Fibroblast of lung (primary cell): ENCODE measurements around the gene TGFB3. TPM values are rescaled to one million over a fixed set of nuclear protein-coding genes. Genes with fewer than 3 reads are reported as not detected.

ENCODE experiments used
- DNase-seq, 2 donors: peaks; one replicate each; pipeline versions ENCODE4 v3.0.0 to v3.0.0-alpha.2; 2010; ENCODE audit warnings: low read depth in 2 of 2
- H2AFZ ChIP-seq: 2 replicates; pipeline ENCODE4 v1.5.1; 2012; ENCODE audit warnings: low read length, control low read depth, inconsistent platforms
- H3K27ac ChIP-seq: 2 replicates; pipeline ENCODE4 v1.5.1; 2011; ENCODE audit warnings: low read length, control low read depth; ENCODE audit not compliant: insufficient read depth
- H3K27me3 ChIP-seq: 2 replicates; pipeline ENCODE4 v1.5.1; 2011; ENCODE audit warnings: mild to moderate bottlenecking, low read length; ENCODE audit not compliant: control insufficient read depth, insufficient read depth
- H3K36me3 ChIP-seq: 2 replicates; pipeline ENCODE4 v1.5.1; 2011; ENCODE audit warnings: low read length; ENCODE audit not compliant: control insufficient read depth, insufficient read depth
- H3K4me1 ChIP-seq: 2 replicates; pipeline ENCODE4 v1.5.1; 2011; ENCODE audit warnings: low read length; ENCODE audit not compliant: control insufficient read depth, insufficient read depth; ENCODE audit errors: extremely low read depth
- H3K4me2 ChIP-seq: 2 replicates; pipeline ENCODE4 v1.5.1; 2011; ENCODE audit warnings: low read length, control low read depth; ENCODE audit not compliant: insufficient read depth; ENCODE audit errors: extremely low read depth
- H3K4me3 ChIP-seq, 4 experiments: fragments of 200-600 bp in 1 of 4; sonication (generic) in 1 of 4; replicated peaks in 1 of 4; 2 replicates each; pipeline ENCODE4 v1.5.1; 2011 to 2016; ENCODE audit warnings: low read length in 4 of 4, low read depth in 3 of 4, mild to moderate bottlenecking in 3 of 4, control low read depth in 2 of 4, inconsistent platforms in 1 of 4, mixed read lengths in 1 of 4; ENCODE audit not compliant: insufficient read depth in 1 of 4; ENCODE audit errors: control extremely low read depth in 1 of 4
- H3K79me2 ChIP-seq: 2 replicates; pipeline ENCODE4 v1.5.1; 2012; ENCODE audit warnings: mild to moderate bottlenecking, low read length, inconsistent platforms; ENCODE audit not compliant: control insufficient read depth, insufficient read depth
- H3K9ac ChIP-seq: 2 replicates; pipeline ENCODE4 v1.5.1; 2011; ENCODE audit warnings: mild to moderate bottlenecking, low read length, control low read depth; ENCODE audit not compliant: insufficient read depth
- H3K9me3 ChIP-seq: 2 replicates; pipeline ENCODE4 v1.5.1; 2012; ENCODE audit warnings: low read depth, low read length; ENCODE audit not compliant: control insufficient read depth, insufficient read depth
- H4K20me1 ChIP-seq: 2 replicates; pipeline ENCODE4 v1.5.1; 2011; ENCODE audit warnings: low read length; ENCODE audit not compliant: control insufficient read depth, insufficient read depth; ENCODE audit errors: extremely low read depth
- EZH2 ChIP-seq: IDR thresholded peaks from 2 replicates; pipeline ENCODE4 v1.5.1; 2012; ENCODE audit warnings: low read length, control low read depth, mild to moderate bottlenecking; ENCODE audit errors: missing control alignments
- polyA plus RNA-seq, 2 donors: library from polyadenylated mRNA; depleted of rRNA in 1 of 2; stranded (reverse) in 1 of 2; unstranded in 1 of 2; fragments of >200 nt; gene quantifications; 2 replicates each; pipeline ENCODE4 v1.2.1, GENCODE V29; 2011 to 2012; ENCODE audit warnings: missing spikeins in 1 of 2
- total RNA-seq: library from RNA; depleted of rRNA; stranded (reverse); fragments of >200 nt; gene quantifications from 2 replicates; pipeline ENCODE4 v1.2.1, GENCODE V29; 2014
- TF ChIP-seq, protein P1 (sequence below), 2 donors: IDR thresholded peaks in 1 of 2; conservative IDR thresholded peaks in 1 of 2; 1 replicate in 1 of 2; 2 replicates in 1 of 2; pipeline ENCODE4 v1.5.1; 2011 to 2012; ENCODE audit warnings: low read length in 2 of 2, control low read depth in 1 of 2, inconsistent platforms in 1 of 2, low read depth in 1 of 2, mild to moderate bottlenecking in 1 of 2

Gene TGFB3
- total and polyA plus RNA-seq, 2 donors (not counting 1 experiment from before 2014, with no cell fraction given): 5.9 to 30.8 TPM

DNA sequence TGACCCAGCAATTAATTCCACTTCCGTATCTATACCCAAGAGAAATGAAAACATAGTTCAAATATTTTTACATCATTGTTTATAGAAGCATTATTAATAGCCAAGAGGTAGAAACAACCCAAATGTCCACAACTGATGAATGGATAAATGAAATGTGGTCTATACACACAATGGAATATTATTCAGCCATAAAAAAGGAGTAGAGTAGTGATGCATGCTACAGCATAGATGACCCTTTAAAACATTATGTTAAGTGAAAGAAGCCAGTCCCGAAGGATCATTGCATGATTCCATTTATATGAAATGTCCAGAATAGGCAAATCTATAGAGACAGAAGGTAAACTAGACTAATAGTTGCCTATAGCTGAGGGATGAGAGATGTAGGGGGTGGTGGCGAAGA, 29.3 kb downstream of the TGFB3 start:
- H3K27ac ChIP-seq: no peak overlapping the region
- no peak overlapping the region for H3K9ac ChIP-seq
- no peak for TF ChIP-seq EZH2
- TF ChIP-seq, protein P1, sequence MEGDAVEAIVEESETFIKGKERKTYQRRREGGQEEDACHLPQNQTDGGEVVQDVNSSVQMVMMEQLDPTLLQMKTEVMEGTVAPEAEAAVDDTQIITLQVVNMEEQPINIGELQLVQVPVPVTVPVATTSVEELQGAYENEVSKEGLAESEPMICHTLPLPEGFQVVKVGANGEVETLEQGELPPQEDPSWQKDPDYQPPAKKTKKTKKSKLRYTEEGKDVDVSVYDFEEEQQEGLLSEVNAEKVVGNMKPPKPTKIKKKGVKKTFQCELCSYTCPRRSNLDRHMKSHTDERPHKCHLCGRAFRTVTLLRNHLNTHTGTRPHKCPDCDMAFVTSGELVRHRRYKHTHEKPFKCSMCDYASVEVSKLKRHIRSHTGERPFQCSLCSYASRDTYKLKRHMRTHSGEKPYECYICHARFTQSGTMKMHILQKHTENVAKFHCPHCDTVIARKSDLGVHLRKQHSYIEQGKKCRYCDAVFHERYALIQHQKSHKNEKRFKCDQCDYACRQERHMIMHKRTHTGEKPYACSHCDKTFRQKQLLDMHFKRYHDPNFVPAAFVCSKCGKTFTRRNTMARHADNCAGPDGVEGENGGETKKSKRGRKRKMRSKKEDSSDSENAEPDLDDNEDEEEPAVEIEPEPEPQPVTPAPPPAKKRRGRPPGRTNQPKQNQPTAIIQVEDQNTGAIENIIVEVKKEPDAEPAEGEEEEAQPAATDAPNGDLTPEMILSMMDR (conservative IDR thresholded peaks at IDR 0.05 in 1 of 2, IDR thresholded peaks at IDR 0.05 in 1 of 2; ENCODE audit: low read depth in 1 of 2, low read length in 2 of 2): no peak
- H3K4me3 ChIP-seq: no peak overlapping the region
- no peaks in the 10 kb centered on the region for H3K36me3 ChIP-seq
- no peaks in the 10 kb centered on the region for H4K20me1 ChIP-seq
- H3K79me2 ChIP-seq: no peaks in the 10 kb centered on the region
- H3K4me2 ChIP-seq: no peak overlapping the region
- H3K4me1 ChIP-seq: no peaks in the 10 kb centered on the region
- H3K9me3 ChIP-seq: no peaks in the 10 kb centered on the region
- H2AFZ ChIP-seq: no peak overlapping the region
- H3K27me3 ChIP-seq: no peaks in the 10 kb centered on the region
- DNase-seq: no peak

DNA sequence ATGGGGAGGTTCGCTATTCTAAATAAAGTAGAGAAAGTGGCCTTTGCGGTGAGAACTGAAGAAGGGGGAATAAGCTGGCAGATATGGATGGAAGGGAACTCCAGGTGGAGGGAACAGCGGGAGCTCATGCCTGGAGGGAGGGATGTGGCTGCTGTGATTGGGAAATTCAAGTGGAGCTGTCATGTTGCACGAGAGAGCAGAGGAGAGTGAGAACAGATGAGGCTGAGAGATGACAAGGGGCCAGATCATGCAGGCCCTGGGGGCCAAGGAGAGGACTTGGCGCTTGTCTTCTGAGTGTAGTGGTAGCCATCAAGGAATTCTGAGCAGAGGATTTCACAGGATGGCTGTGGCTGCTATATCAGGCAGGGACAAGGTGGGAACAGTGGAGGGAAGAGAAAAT, 35.0 kb downstream of the TGFB3 start:
- Histone ChIP-seq H3K9ac (no peak overlapping the region), H3K4me2 (no peak overlapping the region), H3K4me1 (no peaks in the 10 kb centered on the region), H3K27me3 (no peaks in the 10 kb centered on the region), H3K36me3 (no peaks in the 10 kb centered on the region), H3K27ac (no peak overlapping the region), H4K20me1 (no peaks in the 10 kb centered on the region), H3K9me3 (no peaks in the 10 kb centered on the region), H3K79me2 (no peaks in the 10 kb centered on the region), H2AFZ (no peak overlapping the region), H3K4me3 (no peak overlapping the region)
- no peak for DNase-seq
- TF ChIP-seq EZH2: no peak
- TF ChIP-seq, protein P1 (conservative IDR thresholded peaks at IDR 0.05 in 1 of 2, IDR thresholded peaks at IDR 0.05 in 1 of 2; ENCODE audit: low read depth in 1 of 2, low read length in 2 of 2): no peak

DNA sequence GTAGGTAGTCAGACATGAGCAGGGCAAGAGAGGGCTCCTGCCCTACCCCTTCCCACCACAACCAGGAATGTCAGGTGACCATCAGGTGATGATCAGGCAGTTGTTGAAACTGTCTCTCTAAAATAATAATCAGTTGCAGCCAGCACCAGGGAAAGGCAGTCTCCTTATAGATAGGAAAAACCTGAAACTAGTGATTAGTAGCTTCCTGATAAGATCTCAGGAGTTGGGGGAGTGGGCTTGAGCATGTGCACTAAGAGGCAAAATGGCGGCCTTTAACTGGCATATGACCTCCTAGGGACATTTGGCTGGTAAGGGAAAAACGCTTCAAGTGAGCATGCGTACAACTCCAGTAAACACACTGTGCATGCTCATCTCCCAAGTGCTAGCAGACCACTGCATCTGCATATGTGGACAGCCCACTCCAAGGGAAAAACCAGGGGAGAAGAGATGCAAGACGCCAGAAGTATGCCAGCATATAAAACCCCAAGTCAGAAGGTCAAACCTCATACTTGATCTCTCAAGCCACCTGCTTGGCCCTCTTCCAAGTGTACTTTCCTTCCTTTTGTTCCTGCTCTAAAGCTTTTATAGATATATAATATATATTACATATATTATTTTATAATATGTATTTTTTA, 37.1 kb downstream of the TGFB3 start:
- Histone ChIP-seq H3K36me3 (no peaks in the 10 kb centered on the region), H3K9me3 (no peaks in the 10 kb centered on the region), H4K20me1 (no peaks in the 10 kb centered on the region), H3K4me2 (no peak overlapping the region), H3K79me2 (no peaks in the 10 kb centered on the region), H2AFZ (no peak overlapping the region), H3K9ac (no peak overlapping the region), H3K4me1 (no peaks in the 10 kb centered on the region), H3K27me3 (no peaks in the 10 kb centered on the region), H3K4me3 (no peak overlapping the region), H3K27ac (no peak overlapping the region)
- no peak for DNase-seq
- TF ChIP-seq EZH2: no peak
- TF ChIP-seq, protein P1 (conservative IDR thresholded peaks at IDR 0.05 in 1 of 2, IDR thresholded peaks at IDR 0.05 in 1 of 2; ENCODE audit: low read depth in 1 of 2, low read length in 2 of 2): no peak
